BJ (cell line): Measurements from ENCODE around the gene SMAD5. TPM values are rescaled to one million over a fixed set of nuclear protein-coding genes. Genes with fewer than 3 reads are reported as not detected.

ENCODE experiments used
- CTCF ChIA-PET: fragments of 350-600 bp; formaldehyde crosslinking; extraction: SDS; loops from one replicate; lab custom pipeline; 2021; ENCODE audit warnings: antibody characterized with exemption, inconsistent platforms; lab: Yijun Ruan, JAX
- POLR2A ChIA-PET: fragments of 300-600 bp; sonication (Branson Sonifier 250); formaldehyde crosslinking; extraction: SDS; loops from one replicate; lab custom pipeline; 2021; ENCODE audit warnings: antibody characterized with exemption; lab: Charles Lee
- DNase-seq: peaks from one replicate; pipeline ENCODE4 v3.0.0-alpha.2; 2011; ENCODE audit warnings: low read depth
- H3K27me3 ChIP-seq: 2 replicates; pipeline ENCODE4 v1.6.0; 2011; ENCODE audit warnings: low read length; ENCODE audit not compliant: control insufficient read depth, insufficient read depth
- H3K36me3 ChIP-seq: 2 replicates; pipeline ENCODE4 v1.5.1; 2011; ENCODE audit warnings: low read length; ENCODE audit not compliant: control insufficient read depth, insufficient read depth
- H3K4me3 ChIP-seq: 2 replicates; pipeline ENCODE4 v1.5.1; 2011; ENCODE audit warnings: low read depth, mild to moderate bottlenecking, control low read depth, low read length
- polyA plus RNA-seq: library from polyadenylated mRNA; depleted of rRNA; stranded (reverse); fragments of >200 nt; gene quantifications from 2 replicates; pipeline ENCODE4 v1.2.3, GENCODE V29; 2011
- TF ChIP-seq, protein P1 (sequence below): IDR thresholded peaks from 2 replicates; pipeline ENCODE4 v1.5.1; 2011; ENCODE audit warnings: low read depth, mild to moderate bottlenecking, control low read depth, inconsistent platforms, low read length, moderate library complexity; ENCODE audit not compliant: insufficient read depth

SMAD5 gene
- polyA plus RNA-seq, 1 experiment, result 34.3 TPM

DNA sequence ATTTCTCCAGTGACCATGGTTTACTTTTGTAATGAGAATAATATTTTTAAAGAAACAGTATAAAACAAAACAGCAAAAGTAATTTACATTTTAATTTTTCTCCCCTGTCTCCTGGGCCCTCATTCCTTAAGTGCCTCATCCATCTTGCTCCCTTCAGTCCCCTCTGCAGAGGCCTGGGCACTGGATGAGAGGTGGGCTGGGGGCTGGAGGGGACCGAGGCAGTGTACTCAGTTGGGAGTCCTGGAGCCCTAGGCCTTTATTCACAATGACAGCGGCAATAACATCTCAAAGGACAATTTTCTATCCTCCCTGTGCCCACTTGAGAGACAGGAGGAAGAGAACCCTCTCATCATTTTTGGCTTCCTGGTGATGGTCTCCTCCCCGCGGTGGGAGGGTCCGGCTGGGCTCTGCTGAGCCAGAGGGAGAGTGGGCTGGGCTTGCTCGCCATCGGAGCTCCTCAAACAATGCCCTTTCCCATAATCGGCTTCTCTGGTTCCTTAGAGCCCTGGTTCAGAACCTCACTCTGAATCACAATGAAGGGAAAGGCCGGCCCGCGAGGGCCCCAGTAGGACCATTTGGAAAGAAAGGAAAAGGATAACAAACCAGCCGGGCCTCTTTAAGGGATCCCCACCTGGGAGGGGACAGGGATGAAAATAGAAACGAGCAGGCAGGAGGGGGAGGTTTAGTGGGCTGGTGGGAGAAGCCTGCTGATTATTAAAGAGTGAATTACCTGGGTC is 70.0 kb downstream of the SMAD5 start:
- peaks cover 7% of the 10 kb centered on the region; the same call in 1 of the 2 replicates for H3K27me3 ChIP-seq
- DNase-seq, result no peak
- TF ChIP-seq, protein P1, sequence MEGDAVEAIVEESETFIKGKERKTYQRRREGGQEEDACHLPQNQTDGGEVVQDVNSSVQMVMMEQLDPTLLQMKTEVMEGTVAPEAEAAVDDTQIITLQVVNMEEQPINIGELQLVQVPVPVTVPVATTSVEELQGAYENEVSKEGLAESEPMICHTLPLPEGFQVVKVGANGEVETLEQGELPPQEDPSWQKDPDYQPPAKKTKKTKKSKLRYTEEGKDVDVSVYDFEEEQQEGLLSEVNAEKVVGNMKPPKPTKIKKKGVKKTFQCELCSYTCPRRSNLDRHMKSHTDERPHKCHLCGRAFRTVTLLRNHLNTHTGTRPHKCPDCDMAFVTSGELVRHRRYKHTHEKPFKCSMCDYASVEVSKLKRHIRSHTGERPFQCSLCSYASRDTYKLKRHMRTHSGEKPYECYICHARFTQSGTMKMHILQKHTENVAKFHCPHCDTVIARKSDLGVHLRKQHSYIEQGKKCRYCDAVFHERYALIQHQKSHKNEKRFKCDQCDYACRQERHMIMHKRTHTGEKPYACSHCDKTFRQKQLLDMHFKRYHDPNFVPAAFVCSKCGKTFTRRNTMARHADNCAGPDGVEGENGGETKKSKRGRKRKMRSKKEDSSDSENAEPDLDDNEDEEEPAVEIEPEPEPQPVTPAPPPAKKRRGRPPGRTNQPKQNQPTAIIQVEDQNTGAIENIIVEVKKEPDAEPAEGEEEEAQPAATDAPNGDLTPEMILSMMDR, result no peak
- POLR2A ChIA-PET, result no interaction called here
- no peaks in the 10 kb centered on the region for H3K36me3 ChIP-seq
- CTCF ChIA-PET, result interaction anchor here (1.3 to 1.7 kb wide), 2 partner anchors 9 to 11 kb away, joined by 4 to 10 read pairs; no protein-coding TSS in a partner anchor
- H3K4me3 ChIP-seq, result no peak overlapping the region

DNA sequence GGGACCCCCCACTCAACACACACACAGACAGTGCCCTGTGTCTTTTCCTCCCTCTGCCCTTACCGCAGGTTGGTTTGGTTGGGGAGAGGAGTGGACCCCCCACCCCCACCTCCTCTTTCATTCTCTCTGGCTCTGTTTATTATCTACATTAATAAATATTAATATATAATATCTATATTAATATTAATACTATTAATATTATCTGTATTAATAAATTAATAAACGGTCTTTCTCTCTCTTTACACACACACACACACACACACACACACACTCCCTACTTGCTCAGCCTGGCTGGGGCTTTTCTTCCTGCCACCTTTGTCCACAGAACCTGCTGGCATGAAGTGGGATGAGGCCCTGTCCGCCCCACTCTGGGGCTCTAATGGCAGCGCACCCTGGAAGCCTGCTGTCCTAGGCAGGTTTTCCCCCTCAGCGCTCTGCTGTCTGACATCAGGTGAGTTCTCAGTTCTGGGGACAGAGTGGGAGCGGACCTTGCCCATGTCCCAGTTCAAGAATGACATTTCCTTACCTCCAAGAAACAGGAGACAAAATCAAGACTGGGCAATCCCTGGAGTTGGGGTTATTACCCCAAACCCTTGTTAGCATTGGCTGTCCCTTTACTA is 70.8 kb downstream of the SMAD5 start:
- POLR2A ChIA-PET, result no interaction called here
- CTCF ChIA-PET, result interaction anchor here (0.6 to 1.7 kb wide), 2 partner anchors 9 to 637 kb away, joined by 3 to 10 read pairs; no protein-coding TSS in a partner anchor
- Histone ChIP-seq H3K27me3 (peaks cover 4% of the 10 kb centered on the region; the same call in 1 of the 2 replicates), H3K4me3 (no peak overlapping the region), H3K36me3 (no peaks in the 10 kb centered on the region)
- no peak for DNase-seq
- TF ChIP-seq, protein P1, result no peak

DNA sequence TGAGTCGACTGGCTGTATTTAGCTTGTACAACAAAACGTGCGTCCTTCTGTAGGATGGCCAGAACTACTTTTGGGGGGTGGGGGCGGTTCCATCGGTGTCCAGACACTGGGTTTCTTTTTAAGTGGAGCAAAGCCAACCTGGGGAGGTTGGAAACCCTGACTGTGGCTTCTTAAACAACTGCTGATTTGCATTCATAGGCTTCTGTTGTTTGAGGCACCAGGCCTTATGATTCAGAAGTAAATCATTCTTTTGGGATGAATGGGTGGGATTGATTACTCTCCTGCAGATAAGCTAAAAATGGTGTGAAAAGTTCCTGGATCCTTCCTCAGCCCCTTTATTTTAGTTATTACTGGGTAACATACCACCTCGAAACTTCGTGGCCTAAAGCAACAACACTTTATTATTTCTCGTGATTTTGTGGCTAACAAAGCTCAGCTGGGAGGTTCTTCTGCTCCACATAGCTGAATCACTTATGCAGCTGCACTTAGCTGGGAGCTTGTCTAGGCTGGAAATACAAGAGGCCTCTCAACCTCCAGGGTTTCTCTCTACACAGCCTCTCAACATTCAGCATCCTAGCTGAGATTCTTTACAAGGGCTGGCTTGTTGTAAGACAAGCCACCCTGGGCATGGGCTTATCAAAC is 72.5 kb downstream of the SMAD5 start:
- ChIA-PET CTCF (interaction anchor here (0.9 kb wide), 1 partner anchor 13 kb away, joined by 3 read pairs; no protein-coding TSS in a partner anchor), POLR2A (interaction anchor here (0.6 kb wide), 1 partner anchor 119 kb away, joined by 3 read pairs; no protein-coding TSS in a partner anchor)

DNA sequence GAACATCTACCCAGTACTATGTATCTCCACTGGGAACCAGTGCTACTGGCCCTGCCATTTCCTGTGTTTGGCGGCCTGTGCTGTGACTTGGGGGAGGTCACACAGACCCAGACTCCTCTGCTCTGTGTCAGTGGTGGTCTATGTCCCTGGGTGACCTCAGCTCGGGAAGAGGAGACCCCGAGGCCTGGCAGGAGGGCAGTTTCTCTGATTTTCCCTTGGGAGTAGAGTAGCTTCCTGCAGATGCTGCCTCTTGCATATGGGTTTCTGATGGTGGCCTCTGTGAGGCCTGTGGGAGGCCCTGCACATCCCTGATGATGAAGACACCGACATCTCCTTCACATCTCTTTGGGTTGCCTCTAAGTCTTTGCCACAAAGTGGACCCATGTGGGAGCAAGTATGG is 73.3 kb downstream of the SMAD5 start:
- ChIA-PET CTCF (no interaction called here), POLR2A (no interaction called here)
- no peak for DNase-seq

More for the DNA sequence above, 72.5 kb downstream of the SMAD5 start:
- no peak overlapping the region for H3K4me3 ChIP-seq
- DNase-seq, result no peak
- TF ChIP-seq, protein P1, result no peak
- H3K27me3 ChIP-seq, result peaks cover 4% of the 10 kb centered on the region; the same call in 1 of the 2 replicates
- H3K36me3 ChIP-seq, result no peaks in the 10 kb centered on the region

More for the DNA sequence above, 73.3 kb downstream of the SMAD5 start:
- TF ChIP-seq, protein P1, result no peak
- no peak overlapping the region for H3K4me3 ChIP-seq
- peaks cover 5% of the 10 kb centered on the region; the same call in 1 of the 2 replicates for H3K27me3 ChIP-seq
- H3K36me3 ChIP-seq, result no peaks in the 10 kb centered on the region
